Uterus (tissue), 4 donors: ENCODE data around the gene MAGI2. TPM values are rescaled to one million over a fixed set of nuclear protein-coding genes. Genes with fewer than 3 reads are reported as not detected.

Experiments used
- DNase-seq, 2 donors: peaks; one replicate each; pipeline ENCODE4 v3.0.0-alpha.2; 2019 to 2020
- H3K27ac ChIP-seq, 2 donors: fragments of 200-600 bp; sonication (generic); 1 replicate in 1 of 2; 2 replicates in 1 of 2; pipeline ENCODE4 v1.5.1; 2016 to 2018
- H3K27me3 ChIP-seq, 2 donors: fragments of 200-600 bp; sonication (generic); one replicate each; pipeline ENCODE4 v1.5.1; 2018 to 2019; ENCODE audit warnings: control low read depth in 1 of 2
- H3K36me3 ChIP-seq, 2 donors: fragments of 200-600 bp; sonication (generic); one replicate each; pipeline ENCODE4 v1.5.1; 2019; ENCODE audit warnings: control low read depth in 1 of 2
- H3K4me1 ChIP-seq, 2 donors: fragments of 200-600 bp; sonication (generic); one replicate each; pipeline ENCODE4 v1.5.1; 2018 to 2019; ENCODE audit warnings: control low read depth in 1 of 2
- H3K4me3 ChIP-seq, 2 donors: fragments of 200-600 bp; sonication (generic); 1 replicate in 1 of 2; 2 replicates in 1 of 2; pipeline ENCODE4 v1.5.1; 2018 to 2019; ENCODE audit warnings: mild to moderate bottlenecking in 1 of 2
- H3K9me3 ChIP-seq, 2 donors: fragments of 200-600 bp; sonication (generic); one replicate each; pipeline ENCODE4 v1.5.1; 2019; ENCODE audit warnings: control low read depth in 1 of 2
- CTCF ChIP-seq, 4 experiments: fragments of 200-600 bp in 2 of 4; fragments of 450-650 bp in 2 of 4; sonication (generic) in 2 of 4; IDR thresholded peaks; one replicate each; pipeline ENCODE4 v1.5.1; 2016 to 2019; ENCODE audit warnings: antibody characterized with exemption in 4 of 4, mild to moderate bottlenecking in 2 of 4, moderate library complexity in 1 of 4
- POLR2A ChIP-seq, 2 donors: fragments of 450-650 bp; IDR thresholded peaks; one replicate each; pipeline ENCODE4 v1.6.1; 2016; ENCODE audit warnings: antibody characterized with exemption in 2 of 2, mild to moderate bottlenecking in 1 of 2, moderate library complexity in 1 of 2
- intact Hi-C: fragments of 100-400 bp; cut with DNase I; formaldehyde crosslinking; loops from one replicate; pipeline ENCODE4 v1.15.1; 2023; ENCODE audit warnings: low total_unique reads
- total RNA-seq, 4 donors: library from RNA; depleted of rRNA in 3 of 4; stranded (reverse); fragments of >200 nt in 3 of 4; gene quantifications; one replicate each; pipeline versions ENCODE4 v1.1.0 to v1.2.4, GENCODE V29; 2014 to 2023
- donor health status: DM: yes; HTN: yes; CAD: no.

MAGI2 gene
- total RNA-seq, 4 donors from 2014 or later, result 5.3 to 23.2 (median 13.8) TPM

DNA sequence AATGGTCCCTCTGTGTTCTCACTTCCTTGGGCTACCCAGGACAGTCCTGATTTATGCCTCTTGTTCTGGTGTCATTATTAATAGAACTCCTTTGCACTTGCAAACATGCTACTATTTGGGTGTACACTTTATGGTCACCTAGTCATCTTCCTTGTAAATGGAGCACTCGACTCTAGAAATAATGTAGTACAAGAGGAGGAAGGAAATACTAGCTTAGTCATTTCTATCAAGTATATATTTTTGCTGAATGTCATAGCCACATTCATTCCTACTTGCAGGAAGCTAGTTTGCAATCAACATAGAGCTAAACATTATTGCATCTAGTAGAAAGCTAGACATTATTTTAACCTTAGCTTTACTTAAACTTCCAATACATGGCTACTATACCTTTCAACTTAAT, 335.3 kb downstream of the MAGI2 start:
- no peak for TF ChIP-seq CTCF (IDR thresholded peaks at IDR 0.05)
- TF ChIP-seq POLR2A (IDR thresholded peaks at IDR 0.05), result no peak
- no peaks in the 10 kb centered on the region for H3K36me3 ChIP-seq

DNA sequence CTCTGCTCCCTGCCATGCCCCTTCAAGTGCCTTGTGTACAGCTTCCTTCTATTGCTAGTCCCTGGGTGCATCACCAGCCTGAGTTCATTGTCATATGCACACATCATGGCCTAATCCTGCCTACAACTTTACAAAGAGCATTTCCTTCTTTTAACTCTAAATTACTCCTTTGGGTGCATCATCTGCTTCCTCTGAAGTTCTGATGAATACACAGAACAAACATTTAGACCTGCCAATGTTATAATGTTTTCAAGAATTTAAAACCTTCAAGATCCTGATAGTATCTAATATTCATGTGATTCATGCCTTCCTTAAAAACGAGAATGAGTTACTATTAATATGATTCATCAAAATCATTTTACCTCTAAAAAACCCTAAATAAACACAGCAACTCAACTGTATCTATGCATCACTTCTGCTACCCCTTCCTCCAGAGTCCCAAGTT, 357.1 kb downstream of the MAGI2 start:
- H3K4me1 ChIP-seq, result no peaks in the 10 kb centered on the region
- TF ChIP-seq CTCF (IDR thresholded peaks at IDR 0.05) (no peak), POLR2A (IDR thresholded peaks at IDR 0.05) (no peak)
- H3K27ac ChIP-seq, result no peak overlapping the region
- H3K9me3 ChIP-seq, result no peaks in the 10 kb centered on the region
- DNase-seq, result no peak
- intact Hi-C loops, result no loop called here
- peaks cover 0 to 4% of the 10 kb centered on the region in 2 donors for H3K36me3 ChIP-seq
- no peak overlapping the region for H3K4me3 ChIP-seq
- no peaks in the 10 kb centered on the region for H3K27me3 ChIP-seq

More for the DNA sequence above, 335.3 kb downstream of the MAGI2 start:
- Histone ChIP-seq H3K27me3 (no peaks in the 10 kb centered on the region), H3K27ac (no peak overlapping the region), H3K4me3 (no peak overlapping the region), H3K4me1 (no peaks in the 10 kb centered on the region), H3K9me3 (no peaks in the 10 kb centered on the region)
- no peak for DNase-seq
- intact Hi-C loops, result no loop called here

- intact Hi-C loops, result no loop called here
- Histone ChIP-seq H3K27me3 (no peaks in the 10 kb centered on the region), H3K4me3 (no peak overlapping the region), H3K9me3 (no peaks in the 10 kb centered on the region), H3K4me1 (no peaks in the 10 kb centered on the region), H3K27ac (no peak overlapping the region), H3K36me3 (no peaks in the 10 kb centered on the region)
- DNase-seq, result no peak
- TF ChIP-seq POLR2A (IDR thresholded peaks at IDR 0.05), result no peak
- TF ChIP-seq CTCF (IDR thresholded peaks at IDR 0.05), result no peak
Observed at GRCh38 chr7:79093421-79093820, 360.0 kb downstream of the MAGI2 start.

GRCh38 chr7:79091661-79092060, 361.8 kb downstream of the MAGI2 start:
- no peaks in the 10 kb centered on the region for H3K27me3 ChIP-seq
- no peak overlapping the region for H3K27ac ChIP-seq
- intact Hi-C loops, result no loop called here
- H3K9me3 ChIP-seq, result no peaks in the 10 kb centered on the region
- no peaks in the 10 kb centered on the region for H3K4me1 ChIP-seq
- no peak for TF ChIP-seq CTCF (IDR thresholded peaks at IDR 0.05)
- no peak for TF ChIP-seq POLR2A (IDR thresholded peaks at IDR 0.05)
- no peaks in the 10 kb centered on the region for H3K36me3 ChIP-seq
- H3K4me3 ChIP-seq, result no peak overlapping the region
- DNase-seq, result no peak

- no peak overlapping the region for H3K27ac ChIP-seq
- H3K9me3 ChIP-seq, result no peaks in the 10 kb centered on the region
- no peaks in the 10 kb centered on the region for H3K4me1 ChIP-seq
- H3K4me3 ChIP-seq, result no peak overlapping the region
- TF ChIP-seq POLR2A (IDR thresholded peaks at IDR 0.05) (no peak), CTCF (IDR thresholded peaks at IDR 0.05) (no peak)
- DNase-seq, result no peak
- no peaks in the 10 kb centered on the region for H3K27me3 ChIP-seq
- H3K36me3 ChIP-seq, result no peaks in the 10 kb centered on the region
- intact Hi-C loops, result no loop called here
Observed at GRCh38 chr7:79091011-79091410, 362.5 kb downstream of the MAGI2 start.
